ENCODE results near the gene INAFM2.
A peak's percentile ranks its signal among the peaks of the same experiment; 100 is the strongest.

Gene INAFM2

GRCh38 chr15:40282869-40283614 is 40.5 kb upstream of the INAFM2 start, which contains the start of gene ANKRD63:
Gene ANKRD63 (minus strand): TSS chr15:40283064. CDS start chr15:40282586, 478 bp downstream.
- no peaks in the 10 kb centered on the region for H3K9me3 Mint-ChIP-seq
- H3K27me3 Mint-ChIP-seq, result peaks cover 28% of the 10 kb centered on the region

GRCh38 chr15:40283615-40284300 is 39.7 kb upstream of the INAFM2 start:
- Mint-ChIP-seq H3K27me3 (peaks cover 22% of the 10 kb centered on the region), H3K4me3 (no peak overlapping the region), H3K4me1 (peaks cover 4% of the 10 kb centered on the region), H3K27ac (no peak overlapping the region), H3K36me3 (ENCODE audit: low read depth) (no peaks in the 10 kb centered on the region), H3K9me3 (no peaks in the 10 kb centered on the region)
- DNase-seq (no peak), ATAC-seq (no peak)

More at GRCh38 chr15:40282869-40283614, 40.5 kb upstream of the INAFM2 start, which contains the start of gene ANKRD63:
- peak within 1 kb of the TSS; percentile 63 for H3K4me3 Mint-ChIP-seq
- ATAC-seq, result peak; percentile 29
- DNase-seq, result peak; percentile 40
- H3K36me3 Mint-ChIP-seq (ENCODE audit: low read depth), result no peaks in the 10 kb centered on the region
- peaks cover 4% of the 10 kb centered on the region for H3K4me1 Mint-ChIP-seq
- H3K27ac Mint-ChIP-seq, result no peak within 1 kb of the TSS

- ATAC-seq (no peak), DNase-seq (no peak)
- Mint-ChIP-seq H3K27me3 (peaks cover 14% of the 10 kb centered on the region), H3K4me1 (peaks cover 4% of the 10 kb centered on the region), H3K36me3 (ENCODE audit: low read depth) (no peaks in the 10 kb centered on the region), H3K9me3 (no peaks in the 10 kb centered on the region), H3K4me3 (no peak overlapping the region), H3K27ac (no peak overlapping the region)
Observed at GRCh38 chr15:40285151-40285550, 38.3 kb upstream of the INAFM2 start.

- Mint-ChIP-seq H3K9me3 (no peaks in the 10 kb centered on the region), H3K36me3 (ENCODE audit: low read depth) (no peaks in the 10 kb centered on the region), H3K4me1 (peaks cover 4% of the 10 kb centered on the region), H3K4me3 (no peak overlapping the region), H3K27me3 (peaks cover 10% of the 10 kb centered on the region), H3K27ac (no peak overlapping the region)
- ATAC-seq, result no peak
- DNase-seq, result no peak
Observed at GRCh38 chr15:40285554-40286011, 37.9 kb upstream of the INAFM2 start.

GRCh38 chr15:40286061-40286532 is 37.4 kb upstream of the INAFM2 start:
- no peak overlapping the region for H3K27ac Mint-ChIP-seq
- H3K4me3 Mint-ChIP-seq, result no peak overlapping the region
- peaks cover 4% of the 10 kb centered on the region for H3K27me3 Mint-ChIP-seq
- no peak for DNase-seq
- peaks cover 2% of the 10 kb centered on the region for H3K4me1 Mint-ChIP-seq
- ATAC-seq, result no peak
- H3K36me3 Mint-ChIP-seq (ENCODE audit: low read depth), result no peaks in the 10 kb centered on the region
- no peaks in the 10 kb centered on the region for H3K9me3 Mint-ChIP-seq

- Mint-ChIP-seq H3K4me3 (no peak overlapping the region), H3K27me3 (peaks cover 2% of the 10 kb centered on the region), H3K27ac (no peak overlapping the region), H3K36me3 (ENCODE audit: low read depth) (no peaks in the 10 kb centered on the region), H3K4me1 (peaks cover 1% of the 10 kb centered on the region), H3K9me3 (no peaks in the 10 kb centered on the region)
- no peak for ATAC-seq
- no peak for DNase-seq
Observed at GRCh38 chr15:40286794-40287193, 36.7 kb upstream of the INAFM2 start.

GRCh38 chr15:40287505-40287904 is 36.0 kb upstream of the INAFM2 start:
- Mint-ChIP-seq H3K4me1 (peaks cover 1% of the 10 kb centered on the region), H3K9me3 (no peaks in the 10 kb centered on the region), H3K36me3 (ENCODE audit: low read depth) (no peaks in the 10 kb centered on the region), H3K4me3 (no peak overlapping the region), H3K27me3 (peaks cover 2% of the 10 kb centered on the region), H3K27ac (no peak overlapping the region)
- DNase-seq (no peak), ATAC-seq (no peak)

GRCh38 chr15:40287968-40288367 is 35.5 kb upstream of the INAFM2 start:
- no peaks in the 10 kb centered on the region for H3K9me3 Mint-ChIP-seq
- peaks cover 2% of the 10 kb centered on the region for H3K27me3 Mint-ChIP-seq
- ATAC-seq, result no peak
- DNase-seq, result no peak
- H3K4me1 Mint-ChIP-seq, result peaks cover 1% of the 10 kb centered on the region
- no peak overlapping the region for H3K4me3 Mint-ChIP-seq
- no peaks in the 10 kb centered on the region for H3K36me3 Mint-ChIP-seq (ENCODE audit: low read depth)
- no peak overlapping the region for H3K27ac Mint-ChIP-seq

GRCh38 chr15:40289140-40289775 is 34.2 kb upstream of the INAFM2 start:
- Mint-ChIP-seq H3K4me3 (no peak overlapping the region), H3K27ac (no peak overlapping the region), H3K4me1 (no peaks in the 10 kb centered on the region), H3K27me3 (no peaks in the 10 kb centered on the region), H3K36me3 (ENCODE audit: low read depth) (no peaks in the 10 kb centered on the region), H3K9me3 (no peaks in the 10 kb centered on the region)
- ATAC-seq, result no peak
- no peak for DNase-seq

GRCh38 chr15:40290545-40290917 is 33.0 kb upstream of the INAFM2 start:
- H3K27me3 Mint-ChIP-seq, result no peaks in the 10 kb centered on the region

GRCh38 chr15:40290918-40291574 is 32.4 kb upstream of the INAFM2 start:
- Mint-ChIP-seq H3K4me3 (no peak overlapping the region), H3K4me1 (no peaks in the 10 kb centered on the region), H3K9me3 (no peaks in the 10 kb centered on the region), H3K27me3 (no peaks in the 10 kb centered on the region), H3K36me3 (ENCODE audit: low read depth) (peaks cover 2% of the 10 kb centered on the region), H3K27ac (no peak overlapping the region)
- ATAC-seq (no peak), DNase-seq (no peak)

More at GRCh38 chr15:40290545-40290917, 33.0 kb upstream of the INAFM2 start:
- Mint-ChIP-seq H3K9me3 (no peaks in the 10 kb centered on the region), H3K4me1 (no peaks in the 10 kb centered on the region), H3K27ac (no peak overlapping the region), H3K36me3 (ENCODE audit: low read depth) (peaks cover 1% of the 10 kb centered on the region), H3K4me3 (no peak overlapping the region)
- no peak for DNase-seq
- no peak for ATAC-seq

GRCh38 chr15:40292246-40292645 is 31.2 kb upstream of the INAFM2 start:
- Mint-ChIP-seq H3K27me3 (no peaks in the 10 kb centered on the region), H3K4me3 (no peak overlapping the region), H3K9me3 (no peaks in the 10 kb centered on the region), H3K27ac (no peak overlapping the region), H3K4me1 (no peaks in the 10 kb centered on the region), H3K36me3 (ENCODE audit: low read depth) (peaks cover 2% of the 10 kb centered on the region)
- ATAC-seq, result no peak
- DNase-seq, result no peak

- H3K36me3 Mint-ChIP-seq (ENCODE audit: low read depth), result peaks cover 2% of the 10 kb centered on the region
- no peaks in the 10 kb centered on the region for H3K4me1 Mint-ChIP-seq
- H3K27me3 Mint-ChIP-seq, result no peaks in the 10 kb centered on the region
- H3K9me3 Mint-ChIP-seq, result no peaks in the 10 kb centered on the region
- ATAC-seq, result no peak
- H3K27ac Mint-ChIP-seq, result no peak overlapping the region
- no peak for DNase-seq
- H3K4me3 Mint-ChIP-seq, result no peak overlapping the region
Observed at GRCh38 chr15:40293006-40293405, 30.5 kb upstream of the INAFM2 start.

Measured in activated naive CD8-positive, alpha-beta T cell treated with anti-CD3 and anti-CD28 coated beads, Interleukin-2, amount 50 U/mL, for 24 hours (primary cell).